ENCODE measurements around the gene GLI1. TPM values are rescaled to one million over a fixed set of nuclear protein-coding genes. Genes with fewer than 3 reads are reported as not detected.

The GLI1 gene
- total RNA-seq, 1 experiment from 2014 or later, result 6.4 TPM

DNA sequence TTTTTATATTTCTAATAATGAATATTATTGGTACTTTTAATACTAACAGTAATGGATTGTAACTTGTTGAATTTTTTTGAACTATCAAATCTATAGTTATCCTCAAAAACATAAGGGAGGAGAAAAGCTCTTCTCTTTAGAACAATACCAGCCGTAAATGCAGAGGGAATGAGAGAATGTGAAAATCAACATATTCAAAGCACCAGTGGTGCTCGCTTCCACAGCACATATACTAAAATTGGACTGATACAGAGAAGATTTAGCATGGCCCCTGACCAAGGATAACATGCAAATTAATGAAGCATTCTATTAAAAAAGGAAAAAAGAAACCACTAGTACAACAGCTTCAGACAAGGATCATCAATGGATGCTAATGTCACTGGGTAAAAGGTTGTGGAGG lies 44.5 kb upstream of the GLI1 start (continued):
- TF ChIP-seq, protein P1, sequence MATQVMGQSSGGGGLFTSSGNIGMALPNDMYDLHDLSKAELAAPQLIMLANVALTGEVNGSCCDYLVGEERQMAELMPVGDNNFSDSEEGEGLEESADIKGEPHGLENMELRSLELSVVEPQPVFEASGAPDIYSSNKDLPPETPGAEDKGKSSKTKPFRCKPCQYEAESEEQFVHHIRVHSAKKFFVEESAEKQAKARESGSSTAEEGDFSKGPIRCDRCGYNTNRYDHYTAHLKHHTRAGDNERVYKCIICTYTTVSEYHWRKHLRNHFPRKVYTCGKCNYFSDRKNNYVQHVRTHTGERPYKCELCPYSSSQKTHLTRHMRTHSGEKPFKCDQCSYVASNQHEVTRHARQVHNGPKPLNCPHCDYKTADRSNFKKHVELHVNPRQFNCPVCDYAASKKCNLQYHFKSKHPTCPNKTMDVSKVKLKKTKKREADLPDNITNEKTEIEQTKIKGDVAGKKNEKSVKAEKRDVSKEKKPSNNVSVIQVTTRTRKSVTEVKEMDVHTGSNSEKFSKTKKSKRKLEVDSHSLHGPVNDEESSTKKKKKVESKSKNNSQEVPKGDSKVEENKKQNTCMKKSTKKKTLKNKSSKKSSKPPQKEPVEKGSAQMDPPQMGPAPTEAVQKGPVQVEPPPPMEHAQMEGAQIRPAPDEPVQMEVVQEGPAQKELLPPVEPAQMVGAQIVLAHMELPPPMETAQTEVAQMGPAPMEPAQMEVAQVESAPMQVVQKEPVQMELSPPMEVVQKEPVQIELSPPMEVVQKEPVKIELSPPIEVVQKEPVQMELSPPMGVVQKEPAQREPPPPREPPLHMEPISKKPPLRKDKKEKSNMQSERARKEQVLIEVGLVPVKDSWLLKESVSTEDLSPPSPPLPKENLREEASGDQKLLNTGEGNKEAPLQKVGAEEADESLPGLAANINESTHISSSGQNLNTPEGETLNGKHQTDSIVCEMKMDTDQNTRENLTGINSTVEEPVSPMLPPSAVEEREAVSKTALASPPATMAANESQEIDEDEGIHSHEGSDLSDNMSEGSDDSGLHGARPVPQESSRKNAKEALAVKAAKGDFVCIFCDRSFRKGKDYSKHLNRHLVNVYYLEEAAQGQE (IDR thresholded peaks at IDR 0.05; ENCODE audit: low read depth), result no peak
- TF ChIP-seq, protein P2, sequence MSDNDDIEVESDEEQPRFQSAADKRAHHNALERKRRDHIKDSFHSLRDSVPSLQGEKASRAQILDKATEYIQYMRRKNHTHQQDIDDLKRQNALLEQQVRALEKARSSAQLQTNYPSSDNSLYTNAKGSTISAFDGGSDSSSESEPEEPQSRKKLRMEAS (IDR thresholded peaks at IDR 0.05), result no peak

DNA sequence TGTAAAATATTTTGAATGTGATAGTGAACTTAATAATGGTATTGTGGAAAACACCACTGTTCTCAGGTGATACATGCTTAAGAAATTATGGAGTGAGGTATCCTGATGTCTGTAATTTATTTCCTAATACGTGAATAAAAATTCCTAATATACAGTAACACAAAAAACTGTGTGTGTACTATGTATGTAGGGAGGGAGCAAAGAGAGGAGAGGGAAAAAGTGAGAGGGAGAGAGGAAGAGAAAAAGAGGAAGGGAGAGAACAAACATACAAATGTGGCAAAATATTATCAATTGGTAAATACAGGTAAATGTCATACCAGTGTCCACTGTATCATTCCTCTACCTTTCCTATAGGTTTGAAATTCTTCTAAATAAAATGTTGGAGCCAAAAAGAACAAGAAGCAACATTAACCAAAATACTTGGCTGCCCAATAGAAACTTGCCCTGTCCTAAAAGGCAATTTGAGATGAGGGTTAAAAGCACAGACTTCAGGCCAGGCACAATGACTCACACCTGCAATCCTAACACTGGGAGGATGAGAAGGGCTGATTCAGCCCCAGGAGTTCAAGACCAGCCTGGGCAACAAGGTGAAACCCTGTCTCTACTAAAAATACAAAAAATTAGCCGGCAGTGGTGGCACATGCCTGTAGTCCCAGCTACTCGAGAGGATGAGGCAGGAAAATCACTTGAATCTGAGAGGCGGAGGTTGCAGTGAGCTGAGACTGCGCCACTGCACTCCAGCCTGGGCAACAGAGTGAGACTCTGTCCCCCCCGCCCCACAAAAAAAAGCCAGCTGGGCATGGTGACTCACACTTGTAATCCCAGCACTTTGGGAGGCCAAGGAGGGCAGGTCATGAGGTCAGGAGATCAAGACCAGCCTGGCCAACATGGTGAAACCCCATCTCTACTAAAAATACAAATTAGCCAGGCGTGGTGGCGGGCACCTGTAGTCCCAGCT lies 43.3 kb upstream of the GLI1 start:
- H3K9ac ChIP-seq (ENCODE audit: low read length), result no peak overlapping the region
- ATAC-seq (peak; percentile 90), DNase-seq (ENCODE audit: low read depth, low spot score) (peak; percentile 38)
- H3K36me3 ChIP-seq (ENCODE audit: control insufficient read depth in 1 of 2, insufficient read depth in 2 of 2, low read length in 2 of 2), result no peaks in the 10 kb centered on the region
- H3K27me3 ChIP-seq (ENCODE audit: insufficient read depth, low read length), result no peaks in the 10 kb centered on the region
- ChIA-PET CTCF (no interaction called here), RAD21 (ENCODE audit: low non-redundant PET in 1 of 2, low total read pairs in 2 of 2, uncharacterized antibody in 2 of 2, unreplicated experiment in 2 of 2) (interaction anchor here in 1 of 2 experiments (0.7 kb wide), 1 partner anchor 11 kb away, joined by 3 read pairs; no protein-coding TSS in a partner anchor), POLR2A (no interaction called here)
- peak; percentile 21; the same call in 1 of the 2 replicates for TF ChIP-seq JUND (IDR thresholded peaks at IDR 0.05)
- TF ChIP-seq FOSL1 (IDR thresholded peaks at IDR 0.05; ENCODE audit: low read depth), result 0 out of 2 replicates have a peak, but pooled peaks have one; percentile 50
- 0 out of 2 replicates have a peak, but pooled peaks have one; percentile 22 for TF ChIP-seq CBX3 (IDR thresholded peaks at IDR 0.05; ENCODE audit: low read depth)
- TF ChIP-seq YY1 (IDR thresholded peaks at IDR 0.05; ENCODE audit: extremely low read depth, insufficient replicate concordance, low read depth, low read length), result no peak
- no peak for TF ChIP-seq SIN3A (IDR thresholded peaks at IDR 0.05; ENCODE audit: low read depth)
- no TSS peak for BruUV-seq (replicated peaks)
- peak overlapping the region; percentile 39 for H3K4me2 ChIP-seq (ENCODE audit: low read length)
- H3K9me2 ChIP-seq (ENCODE audit: insufficient read depth), result no peaks in the 10 kb centered on the region
- H3K4me3 ChIP-seq (replicated peaks in 1 of 2; ENCODE audit: low read depth in 1 of 2, low read length in 2 of 2), result no peak overlapping the region
- H3K4me1 ChIP-seq (ENCODE audit: control insufficient read depth in 1 of 2, insufficient read depth in 2 of 2, low read length in 2 of 2), result peaks cover 8 to 21% of the 10 kb centered on the region in 2 experiments
- intact Hi-C loops (cut with micrococcal nuclease), result no loop called here
- H3K9me3 ChIP-seq (ENCODE audit: control insufficient read depth in 1 of 2, insufficient read depth in 1 of 2, low read depth in 1 of 2, low read length in 2 of 2), result no peaks in the 10 kb centered on the region
- H2AFZ ChIP-seq (ENCODE audit: low read depth, low read length, poor library complexity, severe bottlenecking), result no peak overlapping the region
- peaks cover 7% of the 10 kb centered on the region; the same call in 1 of the 2 replicates for H4K20me1 ChIP-seq (ENCODE audit: insufficient read depth)
- no peak overlapping the region; the same call in 1 of the 2 replicates for H3K27ac ChIP-seq (ENCODE audit: low read depth, low read length)
- H3K79me2 ChIP-seq (ENCODE audit: insufficient read depth, low read length), result peaks cover 3% of the 10 kb centered on the region; the same call in 1 of the 2 replicates

Measured in HCT116 (cell line).